AG08395 (cell line): ENCODE results near the gene LCN15.
A peak's percentile ranks its signal among the peaks of the same experiment; 100 is the strongest.
"Not testable (repeated sequence)": the region's sequence is repeated elsewhere in the genome, so short reads cannot be mapped to it uniquely, and the experiment has no call there.

ENCODE experiments used
- DNase-seq: peaks from one replicate; pipeline ENCODE4 v3.0.0; 2012; ENCODE audit warnings: mixed read lengths, low spot score

LCN15 gene

GRCh38 chr9:136764301-136764891 lies at the start of gene LCN15:
LCN15 (minus strand) TSS chr9:136764518; CDS start chr9:136764488, 30 bp downstream.
- no peak for DNase-seq

GRCh38 chr9:136808806-136809158 lies 44.5 kb upstream of the LCN15 start:
- peak; percentile 44 for DNase-seq

- DNase-seq, result peak; percentile 12
These were observed 43.9 kb upstream of the LCN15 start for GRCh38 chr9:136808075-136808805.

- DNase-seq, result peak; percentile 98
These were observed 43.2 kb upstream of the LCN15 start, which contains the start of gene RABL6 for GRCh38 chr9:136807281-136808074. RABL6 (plus strand) TSS chr9:136807948; CDS start chr9:136808197, 249 bp downstream.

GRCh38 chr9:136806631-136807201 lies 42.4 kb upstream of the LCN15 start:
- no peak for DNase-seq

- no peak for DNase-seq
These were observed 41.7 kb upstream of the LCN15 start for GRCh38 chr9:136806067-136806466.

GRCh38 chr9:136805207-136805740 lies 41.0 kb upstream of the LCN15 start:
- no peak for DNase-seq

- DNase-seq, result no peak
These were observed 40.3 kb upstream of the LCN15 start for GRCh38 chr9:136804509-136805206.

GRCh38 chr9:136803551-136804508 lies 39.5 kb upstream of the LCN15 start:
- DNase-seq, result no peak

- DNase-seq, result not testable (repeated sequence)
These were observed 38.8 kb upstream of the LCN15 start for GRCh38 chr9:136803009-136803550.

GRCh38 chr9:136802321-136802720 lies 38.0 kb upstream of the LCN15 start:
- no peak for DNase-seq

GRCh38 chr9:136799854-136800657 lies 35.7 kb upstream of the LCN15 start:
- peak; percentile 48 for DNase-seq

GRCh38 chr9:136799079-136799853 lies 34.9 kb upstream of the LCN15 start:
- DNase-seq, result no peak

- no peak for DNase-seq
These were observed 34.4 kb upstream of the LCN15 start for GRCh38 chr9:136798708-136799078.

GRCh38 chr9:136796775-136797347 lies 32.5 kb upstream of the LCN15 start:
- DNase-seq, result not testable (repeated sequence)

GRCh38 chr9:136796238-136796774 lies 32.0 kb upstream of the LCN15 start, which contains the start of gene CCDC183:
CCDC183 (plus strand) TSS chr9:136796338; CDS start chr9:136796398, 60 bp downstream.
- DNase-seq, result no peak

- DNase-seq, result no peak
These were observed 30.7 kb upstream of the LCN15 start for GRCh38 chr9:136795000-136795348.
